ENCODE measurements around the gene UCHL3. TPM values are rescaled to one million over a fixed set of nuclear protein-coding genes. Genes with fewer than 3 reads are reported as not detected.

The UCHL3 gene
- total and polyA plus RNA-seq, 2 experiments from 2014 or later = 64.6 to 143 TPM

DNA sequence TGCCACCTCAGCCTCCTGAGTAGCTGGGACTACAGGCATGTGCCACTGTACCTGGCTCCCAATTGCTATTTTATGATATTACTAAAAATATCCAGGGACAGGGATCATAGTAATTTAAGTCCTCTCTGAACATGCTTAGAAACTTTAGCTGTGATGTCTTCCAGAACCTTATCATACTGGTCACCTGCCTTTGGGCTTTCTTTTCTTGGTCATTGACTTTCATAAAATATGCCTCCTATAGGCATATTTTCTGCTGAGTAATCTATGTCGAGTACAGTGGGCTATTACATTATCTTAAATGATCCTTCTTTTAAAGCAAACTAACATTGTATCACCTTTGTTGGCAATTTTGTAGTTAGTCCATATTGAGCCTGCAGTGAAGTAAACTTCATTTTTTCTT is 6.2 kb downstream of the UCHL3 start:
- H3K4me1 ChIP-seq (ENCODE audit: insufficient read depth) = no peaks in the 10 kb centered on the region
- no peak overlapping the region for H2AFZ ChIP-seq
- H3K27ac Mint-ChIP-seq = no peak overlapping the region
- no peak for TF ChIP-seq STAT1 (IDR thresholded peaks at IDR 0.05; ENCODE audit: unreplicated experiment)
- TF ChIP-seq, protein P1, sequence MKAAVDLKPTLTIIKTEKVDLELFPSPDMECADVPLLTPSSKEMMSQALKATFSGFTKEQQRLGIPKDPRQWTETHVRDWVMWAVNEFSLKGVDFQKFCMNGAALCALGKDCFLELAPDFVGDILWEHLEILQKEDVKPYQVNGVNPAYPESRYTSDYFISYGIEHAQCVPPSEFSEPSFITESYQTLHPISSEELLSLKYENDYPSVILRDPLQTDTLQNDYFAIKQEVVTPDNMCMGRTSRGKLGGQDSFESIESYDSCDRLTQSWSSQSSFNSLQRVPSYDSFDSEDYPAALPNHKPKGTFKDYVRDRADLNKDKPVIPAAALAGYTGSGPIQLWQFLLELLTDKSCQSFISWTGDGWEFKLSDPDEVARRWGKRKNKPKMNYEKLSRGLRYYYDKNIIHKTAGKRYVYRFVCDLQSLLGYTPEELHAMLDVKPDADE (IDR thresholded peaks at IDR 0.05) = no peak
- TF ChIP-seq ZNF331 (CRISPR knock-in tag; IDR thresholded peaks at IDR 0.05; ENCODE audit: low read depth) = no peak
- no peak for TF ChIP-seq JUNB (IDR thresholded peaks at IDR 0.05; ENCODE audit: unreplicated experiment)
- TF ChIP-seq EZH2phosphoT487 (IDR thresholded peaks at IDR 0.05; ENCODE audit: unreplicated experiment) = no peak
- TF ChIP-seq, protein P2, sequence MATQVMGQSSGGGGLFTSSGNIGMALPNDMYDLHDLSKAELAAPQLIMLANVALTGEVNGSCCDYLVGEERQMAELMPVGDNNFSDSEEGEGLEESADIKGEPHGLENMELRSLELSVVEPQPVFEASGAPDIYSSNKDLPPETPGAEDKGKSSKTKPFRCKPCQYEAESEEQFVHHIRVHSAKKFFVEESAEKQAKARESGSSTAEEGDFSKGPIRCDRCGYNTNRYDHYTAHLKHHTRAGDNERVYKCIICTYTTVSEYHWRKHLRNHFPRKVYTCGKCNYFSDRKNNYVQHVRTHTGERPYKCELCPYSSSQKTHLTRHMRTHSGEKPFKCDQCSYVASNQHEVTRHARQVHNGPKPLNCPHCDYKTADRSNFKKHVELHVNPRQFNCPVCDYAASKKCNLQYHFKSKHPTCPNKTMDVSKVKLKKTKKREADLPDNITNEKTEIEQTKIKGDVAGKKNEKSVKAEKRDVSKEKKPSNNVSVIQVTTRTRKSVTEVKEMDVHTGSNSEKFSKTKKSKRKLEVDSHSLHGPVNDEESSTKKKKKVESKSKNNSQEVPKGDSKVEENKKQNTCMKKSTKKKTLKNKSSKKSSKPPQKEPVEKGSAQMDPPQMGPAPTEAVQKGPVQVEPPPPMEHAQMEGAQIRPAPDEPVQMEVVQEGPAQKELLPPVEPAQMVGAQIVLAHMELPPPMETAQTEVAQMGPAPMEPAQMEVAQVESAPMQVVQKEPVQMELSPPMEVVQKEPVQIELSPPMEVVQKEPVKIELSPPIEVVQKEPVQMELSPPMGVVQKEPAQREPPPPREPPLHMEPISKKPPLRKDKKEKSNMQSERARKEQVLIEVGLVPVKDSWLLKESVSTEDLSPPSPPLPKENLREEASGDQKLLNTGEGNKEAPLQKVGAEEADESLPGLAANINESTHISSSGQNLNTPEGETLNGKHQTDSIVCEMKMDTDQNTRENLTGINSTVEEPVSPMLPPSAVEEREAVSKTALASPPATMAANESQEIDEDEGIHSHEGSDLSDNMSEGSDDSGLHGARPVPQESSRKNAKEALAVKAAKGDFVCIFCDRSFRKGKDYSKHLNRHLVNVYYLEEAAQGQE (IDR thresholded peaks at IDR 0.05; ENCODE audit: unreplicated experiment) = no peak
- TF ChIP-seq NANOG (IDR thresholded peaks at IDR 0.05; ENCODE audit: borderline replicate concordance) = no peak
- TF ChIP-seq, protein P3, sequence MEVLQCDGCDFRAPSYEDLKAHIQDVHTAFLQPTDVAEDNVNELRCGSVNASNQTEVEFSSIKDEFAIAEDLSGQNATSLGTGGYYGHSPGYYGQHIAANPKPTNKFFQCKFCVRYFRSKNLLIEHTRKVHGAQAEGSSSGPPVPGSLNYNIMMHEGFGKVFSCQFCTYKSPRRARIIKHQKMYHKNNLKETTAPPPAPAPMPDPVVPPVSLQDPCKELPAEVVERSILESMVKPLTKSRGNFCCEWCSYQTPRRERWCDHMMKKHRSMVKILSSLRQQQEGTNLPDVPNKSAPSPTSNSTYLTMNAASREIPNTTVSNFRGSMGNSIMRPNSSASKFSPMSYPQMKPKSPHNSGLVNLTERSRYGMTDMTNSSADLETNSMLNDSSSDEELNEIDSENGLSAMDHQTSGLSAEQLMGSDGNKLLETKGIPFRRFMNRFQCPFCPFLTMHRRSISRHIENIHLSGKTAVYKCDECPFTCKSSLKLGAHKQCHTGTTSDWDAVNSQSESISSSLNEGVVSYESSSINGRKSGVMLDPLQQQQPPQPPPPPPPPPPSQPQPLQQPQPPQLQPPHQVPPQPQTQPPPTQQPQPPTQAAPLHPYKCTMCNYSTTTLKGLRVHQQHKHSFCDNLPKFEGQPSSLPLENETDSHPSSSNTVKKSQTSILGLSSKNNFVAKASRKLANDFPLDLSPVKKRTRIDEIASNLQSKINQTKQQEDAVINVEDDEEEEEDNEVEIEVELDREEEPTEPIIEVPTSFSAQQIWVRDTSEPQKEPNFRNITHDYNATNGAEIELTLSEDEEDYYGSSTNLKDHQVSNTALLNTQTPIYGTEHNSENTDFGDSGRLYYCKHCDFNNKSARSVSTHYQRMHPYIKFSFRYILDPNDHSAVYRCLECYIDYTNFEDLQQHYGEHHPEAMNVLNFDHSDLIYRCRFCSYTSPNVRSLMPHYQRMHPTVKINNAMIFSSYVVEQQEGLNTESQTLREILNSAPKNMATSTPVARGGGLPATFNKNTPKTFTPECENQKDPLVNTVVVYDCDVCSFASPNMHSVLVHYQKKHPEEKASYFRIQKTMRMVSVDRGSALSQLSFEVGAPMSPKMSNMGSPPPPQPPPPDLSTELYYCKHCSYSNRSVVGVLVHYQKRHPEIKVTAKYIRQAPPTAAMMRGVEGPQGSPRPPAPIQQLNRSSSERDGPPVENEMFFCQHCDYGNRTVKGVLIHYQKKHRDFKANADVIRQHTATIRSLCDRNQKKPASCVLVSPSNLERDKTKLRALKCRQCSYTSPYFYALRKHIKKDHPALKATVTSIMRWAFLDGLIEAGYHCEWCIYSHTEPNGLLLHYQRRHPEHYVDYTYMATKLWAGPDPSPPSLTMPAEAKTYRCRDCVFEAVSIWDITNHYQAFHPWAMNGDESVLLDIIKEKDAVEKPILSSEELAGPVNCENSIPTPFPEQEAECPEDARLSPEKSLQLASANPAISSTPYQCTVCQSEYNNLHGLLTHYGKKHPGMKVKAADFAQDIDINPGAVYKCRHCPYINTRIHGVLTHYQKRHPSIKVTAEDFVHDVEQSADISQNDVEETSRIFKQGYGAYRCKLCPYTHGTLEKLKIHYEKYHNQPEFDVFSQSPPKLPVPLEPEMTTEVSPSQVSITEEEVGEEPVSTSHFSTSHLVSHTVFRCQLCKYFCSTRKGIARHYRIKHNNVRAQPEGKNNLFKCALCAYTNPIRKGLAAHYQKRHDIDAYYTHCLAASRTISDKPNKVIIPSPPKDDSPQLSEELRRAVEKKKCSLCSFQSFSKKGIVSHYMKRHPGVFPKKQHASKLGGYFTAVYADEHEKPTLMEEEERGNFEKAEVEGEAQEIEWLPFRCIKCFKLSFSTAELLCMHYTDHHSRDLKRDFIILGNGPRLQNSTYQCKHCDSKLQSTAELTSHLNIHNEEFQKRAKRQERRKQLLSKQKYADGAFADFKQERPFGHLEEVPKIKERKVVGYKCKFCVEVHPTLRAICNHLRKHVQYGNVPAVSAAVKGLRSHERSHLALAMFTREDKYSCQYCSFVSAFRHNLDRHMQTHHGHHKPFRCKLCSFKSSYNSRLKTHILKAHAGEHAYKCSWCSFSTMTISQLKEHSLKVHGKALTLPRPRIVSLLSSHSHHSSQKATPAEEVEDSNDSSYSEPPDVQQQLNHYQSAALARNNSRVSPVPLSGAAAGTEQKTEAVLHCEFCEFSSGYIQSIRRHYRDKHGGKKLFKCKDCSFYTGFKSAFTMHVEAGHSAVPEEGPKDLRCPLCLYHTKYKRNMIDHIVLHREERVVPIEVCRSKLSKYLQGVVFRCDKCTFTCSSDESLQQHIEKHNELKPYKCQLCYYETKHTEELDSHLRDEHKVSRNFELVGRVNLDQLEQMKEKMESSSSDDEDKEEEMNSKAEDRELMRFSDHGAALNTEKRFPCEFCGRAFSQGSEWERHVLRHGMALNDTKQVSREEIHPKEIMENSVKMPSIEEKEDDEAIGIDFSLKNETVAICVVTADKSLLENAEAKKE (CRISPR knock-in tag; IDR thresholded peaks at IDR 0.05) = no peak
- no peak for TF ChIP-seq CREB1 (CRISPR knock-in tag; IDR thresholded peaks at IDR 0.05; ENCODE audit: low read depth)
- TF ChIP-seq EZH2 (IDR thresholded peaks at IDR 0.05; ENCODE audit: low read depth, unreplicated experiment) = no peak
- TF ChIP-seq, protein P4, sequence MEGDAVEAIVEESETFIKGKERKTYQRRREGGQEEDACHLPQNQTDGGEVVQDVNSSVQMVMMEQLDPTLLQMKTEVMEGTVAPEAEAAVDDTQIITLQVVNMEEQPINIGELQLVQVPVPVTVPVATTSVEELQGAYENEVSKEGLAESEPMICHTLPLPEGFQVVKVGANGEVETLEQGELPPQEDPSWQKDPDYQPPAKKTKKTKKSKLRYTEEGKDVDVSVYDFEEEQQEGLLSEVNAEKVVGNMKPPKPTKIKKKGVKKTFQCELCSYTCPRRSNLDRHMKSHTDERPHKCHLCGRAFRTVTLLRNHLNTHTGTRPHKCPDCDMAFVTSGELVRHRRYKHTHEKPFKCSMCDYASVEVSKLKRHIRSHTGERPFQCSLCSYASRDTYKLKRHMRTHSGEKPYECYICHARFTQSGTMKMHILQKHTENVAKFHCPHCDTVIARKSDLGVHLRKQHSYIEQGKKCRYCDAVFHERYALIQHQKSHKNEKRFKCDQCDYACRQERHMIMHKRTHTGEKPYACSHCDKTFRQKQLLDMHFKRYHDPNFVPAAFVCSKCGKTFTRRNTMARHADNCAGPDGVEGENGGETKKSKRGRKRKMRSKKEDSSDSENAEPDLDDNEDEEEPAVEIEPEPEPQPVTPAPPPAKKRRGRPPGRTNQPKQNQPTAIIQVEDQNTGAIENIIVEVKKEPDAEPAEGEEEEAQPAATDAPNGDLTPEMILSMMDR (conservative IDR thresholded peaks at IDR 0.05; ENCODE audit: low read depth in 2 of 2) = no peak
- TF ChIP-seq POLR2AphosphoS5 (IDR thresholded peaks at IDR 0.05; ENCODE audit: low read depth) = no peak
- no peak for TF ChIP-seq ZNF114 (CRISPR knock-in tag; IDR thresholded peaks at IDR 0.05)
- peaks cover 8% of the 10 kb centered on the region; the same call in 2 of the 3 replicates for H3K36me3 Mint-ChIP-seq (ENCODE audit: low read depth)
- H3K27me3 ChIP-seq (ENCODE audit: insufficient read depth) = no peaks in the 10 kb centered on the region
- peaks cover 3% of the 10 kb centered on the region; the same call in 2 of the 3 replicates for H3K4me1 Mint-ChIP-seq
- no peaks in the 10 kb centered on the region for H3K27me3 Mint-ChIP-seq (ENCODE audit: insufficient read depth, low read depth, poor library complexity)
- H3K27ac ChIP-seq (ENCODE audit: low read depth) = no peak overlapping the region
- H3K4me3 Mint-ChIP-seq = no peak overlapping the region
- no peak overlapping the region for H3K4me2 ChIP-seq
- H3K9me2 ChIP-seq (ENCODE audit: insufficient read depth) = no peaks in the 10 kb centered on the region
- H3K36me3 ChIP-seq (ENCODE audit: insufficient read depth) = peaks cover 2% of the 10 kb centered on the region; the same call in 1 of the 2 replicates
- no peaks in the 10 kb centered on the region for H3F3A ChIP-seq (replicated peaks; ENCODE audit: low read depth)
- ATAC-seq (no peak), DNase-seq (ENCODE audit: low spot score) (no peak)
- no peaks in the 10 kb centered on the region for H3K9me3 Mint-ChIP-seq
- peaks cover 25% of the 10 kb centered on the region for H3K79me2 ChIP-seq (replicated peaks; ENCODE audit: insufficient read depth)
- no peak overlapping the region for H3K4me3 ChIP-seq
- no peaks in the 10 kb centered on the region for H4K20me1 ChIP-seq (replicated peaks; ENCODE audit: insufficient read depth)

Data from GM23338 (cell line).